ENCODE results near the gene TMEM219. TPM values are rescaled to one million over a fixed set of nuclear protein-coding genes. Genes with fewer than 3 reads are reported as not detected.

Gene TMEM219
- total and polyA plus RNA-seq, 12 donors: 100 to 300 (median 192) TPM

GRCh38 chr16:29974291-29975133 lies 12.6 kb downstream of the TMEM219 start:
- peak in 5 of 7 donors; percentile 44 to 73 (median 49) for DNase-seq
- no peaks in the 10 kb centered on the region for H3K9me3 ChIP-seq (replicated peaks in 1 of 3)

GRCh38 chr16:29975134-29975538 lies 13.3 kb downstream of the TMEM219 start:
- DNase-seq: no peak

More at GRCh38 chr16:29974291-29975133, 12.6 kb downstream of the TMEM219 start:
- intact Hi-C loops (cut with DNase I): loop anchor here in 1 of 2 donors (5.0 kb wide), 1 partner anchor 47 kb away; the partner anchor contains the start of gene KCTD13
- TF ChIP-seq CTCF (IDR thresholded peaks at IDR 0.05): no peak
- peak in 1 of 2 donors; percentile 31 for TF ChIP-seq POLR2A (IDR thresholded peaks at IDR 0.05)
- Histone ChIP-seq H3K27ac (peak overlapping the region; percentile 23 to 87 (median 81)), H3K27me3 (no peaks in the 10 kb centered on the region), H3K4me1 (replicated peaks in 1 of 2) (peaks cover 22 to 43% of the 10 kb centered on the region in 2 donors), H3K4me3 (peak overlapping the region; percentile 54 to 87 (median 70)), H3K36me3 (replicated peaks in 1 of 2) (peaks cover 0 to 43% of the 10 kb centered on the region in 2 donors)
- 1 to 3% (median 2%) methylated on average over 11 to 31 of the region's 31 CpGs for WGBS, 4 donors

GRCh38 chr16:29975811-29976511 lies 14.1 kb downstream of the TMEM219 start:
- Histone ChIP-seq H3K9me3 (replicated peaks in 1 of 3) (no peaks in the 10 kb centered on the region), H3K27ac (peak overlapping the region in 4 of 5 donors; percentile 3 to 87 (median 80)), H3K36me3 (replicated peaks in 1 of 2) (peaks cover 0 to 49% of the 10 kb centered on the region in 2 donors), H3K4me3 (peak overlapping the region in 2 of 4 donors; percentile 68 to 73), H3K27me3 (no peaks in the 10 kb centered on the region), H3K4me1 (replicated peaks in 1 of 2) (peaks cover 30 to 53% of the 10 kb centered on the region in 2 donors)
- intact Hi-C loops (cut with DNase I): no loop called here
- WGBS, 4 donors: 8 to 14% (median 10%) methylated on average over 6 of the region's 6 CpGs
- TF ChIP-seq POLR2A (IDR thresholded peaks at IDR 0.05) (no peak), CTCF (IDR thresholded peaks at IDR 0.05) (no peak)
- peak in 1 of 7 donors; percentile 21 for DNase-seq

More at GRCh38 chr16:29975134-29975538, 13.3 kb downstream of the TMEM219 start:
- Histone ChIP-seq H3K27me3 (no peaks in the 10 kb centered on the region), H3K36me3 (replicated peaks in 1 of 2) (peaks cover 0 to 45% of the 10 kb centered on the region in 2 donors), H3K9me3 (replicated peaks in 1 of 3) (no peaks in the 10 kb centered on the region), H3K4me1 (replicated peaks in 1 of 2) (peaks cover 28 to 49% of the 10 kb centered on the region in 2 donors), H3K27ac (peak overlapping the region in 4 of 5 donors; percentile 3 to 87 (median 80)), H3K4me3 (peak overlapping the region in 2 of 4 donors; percentile 68 to 73)
- TF ChIP-seq POLR2A (IDR thresholded peaks at IDR 0.05): no peak
- TF ChIP-seq CTCF (IDR thresholded peaks at IDR 0.05): no peak
- 31 to 47% (median 39%) methylated on average over 5 of the region's 5 CpGs for WGBS, 4 donors
- intact Hi-C loops (cut with DNase I): no loop called here
